CD4-positive, alpha-beta T cell treated with Interleukin-6 at 100 ng/mL for 8 hours (primary cell): ENCODE measurements around the gene TCOF1.

Experiments
- DNase-seq: peaks from one replicate; pipeline ENCODE4 v3.0.0-alpha.2; 2020; ENCODE audit warnings: mixed read lengths, low spot score

TCOF1 gene

DNA sequence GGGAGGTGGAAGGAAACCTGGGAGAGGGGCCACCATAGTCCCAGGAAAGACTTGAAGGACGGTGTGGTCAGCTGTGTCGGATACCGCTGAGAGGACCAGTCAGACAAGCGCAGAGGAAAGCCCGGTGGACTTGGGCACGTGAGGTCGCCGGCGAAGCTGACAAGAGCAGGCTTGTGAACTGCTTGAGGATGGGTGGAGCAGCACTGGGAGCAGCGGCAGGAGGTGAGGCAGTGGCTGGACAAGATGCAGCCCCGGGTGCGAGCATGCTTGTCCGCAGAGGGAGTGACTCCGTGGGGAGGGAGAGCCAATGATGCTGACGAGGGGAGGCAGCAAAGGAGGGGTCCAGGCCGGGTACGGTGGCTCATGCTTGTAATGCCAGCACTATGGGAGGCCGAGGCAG, 73.6 kb downstream of the TCOF1 start:
- no peak for DNase-seq

GRCh38 chr5:150431574-150431973, 74.1 kb downstream of the TCOF1 start:
- no peak for DNase-seq

- no peak for DNase-seq
These were observed 77.0 kb downstream of the TCOF1 start for GRCh38 chr5:150434464-150434863.

GRCh38 chr5:150436141-150436680, 78.7 kb downstream of the TCOF1 start:
- peak; percentile 90 for DNase-seq

DNA sequence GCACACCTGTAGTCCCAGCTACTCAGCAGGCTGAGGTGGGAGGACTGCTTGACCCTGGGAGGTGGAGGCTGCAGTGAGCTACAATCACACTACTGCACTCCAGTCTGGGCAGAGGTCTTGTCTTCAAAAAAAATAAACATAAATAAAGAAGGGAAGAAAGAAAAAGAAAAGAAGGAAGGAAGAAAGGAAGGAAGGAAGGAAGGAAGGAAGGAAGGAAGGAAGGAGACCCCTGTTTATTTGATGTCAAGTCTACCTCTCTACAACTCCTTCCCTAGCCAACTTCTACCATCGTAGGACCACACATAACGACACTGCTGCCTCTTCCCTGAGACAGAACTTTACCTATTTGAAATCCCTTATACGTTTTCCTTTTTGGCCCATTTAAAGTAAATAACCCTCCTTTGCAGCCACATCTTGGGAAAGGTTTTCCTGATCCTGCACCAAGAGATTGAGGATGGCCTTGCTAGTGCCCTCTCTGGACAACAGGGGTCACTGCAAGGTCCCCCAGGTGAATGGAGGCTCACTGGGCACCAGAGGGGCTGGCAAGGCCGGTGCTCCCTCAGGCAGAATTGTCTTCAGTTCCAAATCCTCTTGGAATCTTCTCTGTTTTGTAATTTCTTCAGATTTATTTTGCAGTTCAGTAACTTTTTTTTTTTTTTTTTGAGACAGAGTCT, 81.5 kb downstream of the TCOF1 start:
- no peak for DNase-seq

GRCh38 chr5:150440948-150441812, 83.7 kb downstream of the TCOF1 start:
- no peak for DNase-seq

DNA sequence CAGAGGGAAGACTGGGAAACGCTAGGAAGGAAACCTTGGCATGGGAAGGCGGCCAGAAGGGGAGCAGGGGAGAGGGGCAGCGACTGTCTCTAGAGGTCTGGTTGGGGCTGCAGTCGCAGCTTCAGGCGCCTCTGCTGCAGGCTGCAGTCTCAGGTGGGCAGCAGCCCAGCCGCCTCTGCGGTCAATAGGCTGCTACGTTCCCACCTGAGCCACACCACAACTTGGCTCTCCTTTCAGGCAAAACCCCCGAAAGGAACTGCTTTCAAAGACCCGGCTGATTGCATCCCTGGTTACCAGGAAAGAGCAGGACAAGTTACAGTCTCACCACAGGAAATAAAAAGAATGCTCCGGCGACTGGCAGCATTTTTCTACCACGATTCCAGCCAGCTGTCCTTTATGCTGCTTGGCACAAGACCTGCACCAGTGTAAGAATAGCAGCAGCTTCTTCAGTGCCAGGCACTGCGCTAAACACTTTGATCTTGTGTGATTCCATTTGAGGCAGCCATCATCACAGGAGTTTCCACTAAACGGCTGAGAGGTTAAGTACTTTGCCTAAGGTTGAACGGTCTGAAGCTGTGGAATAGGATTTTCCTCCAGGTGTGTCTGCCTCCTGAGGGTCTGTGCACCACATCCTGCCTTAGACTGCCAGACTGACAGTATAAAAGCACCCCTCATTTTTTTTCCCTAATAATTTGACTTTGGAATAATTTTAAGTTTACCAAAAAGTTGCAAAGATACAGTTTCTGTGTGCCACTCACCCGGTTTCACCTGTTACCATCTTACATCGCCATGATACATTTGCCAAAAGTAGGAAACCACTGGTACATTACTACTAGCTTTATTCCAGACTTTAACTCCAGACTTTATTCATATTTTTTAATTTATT, 84.6 kb downstream of the TCOF1 start:
- no peak for DNase-seq

DNA sequence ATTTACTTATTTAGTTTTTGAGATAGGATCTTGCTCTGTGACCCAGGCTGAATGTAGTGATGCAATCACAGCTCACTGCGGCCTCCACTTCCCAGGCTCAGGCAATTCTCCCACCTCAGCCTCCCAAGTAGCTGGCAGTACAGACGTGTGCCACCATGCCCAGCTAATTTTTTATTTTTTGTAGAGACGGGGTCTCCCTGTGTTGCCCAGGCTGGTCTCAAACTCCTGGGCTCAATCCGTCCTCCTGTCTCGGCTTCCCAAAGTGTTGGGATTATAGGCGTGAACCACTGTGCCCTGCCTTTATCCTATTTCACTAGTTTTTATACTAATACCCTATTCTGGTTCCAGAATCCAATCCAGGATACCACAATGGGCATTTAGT, 85.2 kb downstream of the TCOF1 start:
- no peak for DNase-seq

DNA sequence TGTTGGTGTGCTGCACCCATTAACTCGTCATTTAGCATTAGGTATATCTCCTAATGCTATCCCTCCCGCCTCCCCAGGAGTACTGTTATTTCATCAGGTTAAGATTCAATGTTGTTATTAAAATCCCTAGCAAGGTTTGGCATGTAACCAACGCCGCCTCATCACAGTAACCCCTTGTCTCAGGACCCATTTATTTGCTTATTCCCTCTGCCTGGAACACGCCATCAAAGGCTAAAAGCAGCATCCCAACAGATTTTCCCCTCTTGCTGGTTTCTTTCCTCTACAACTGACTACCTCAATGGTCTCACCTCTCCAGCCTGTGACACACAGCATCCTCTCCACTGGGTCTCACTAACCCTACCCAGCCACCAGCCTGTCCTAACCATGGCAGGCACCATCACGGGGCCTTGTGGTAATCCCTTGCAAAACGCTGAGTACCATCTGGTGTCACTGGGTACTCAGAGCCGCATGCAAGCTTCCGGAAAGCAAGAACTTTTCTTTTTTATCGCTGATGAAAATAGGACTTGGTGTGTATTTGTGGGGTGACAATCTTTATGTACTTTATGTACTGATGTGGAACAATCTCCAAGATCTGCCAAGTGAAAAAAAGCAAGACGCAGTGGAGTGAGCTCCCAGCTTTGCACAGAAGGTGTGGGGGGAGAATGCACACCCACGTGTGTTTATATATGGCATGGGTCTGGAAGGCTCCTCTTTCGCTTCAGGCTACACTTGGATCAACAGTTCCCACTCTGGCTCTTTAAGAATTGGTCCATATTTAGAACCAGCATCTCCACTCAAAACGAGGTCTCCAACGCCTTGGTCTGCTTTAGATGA, 86.0 kb downstream of the TCOF1 start:
- DNase-seq, result no peak

GRCh38 chr5:150444770-150445169, 87.3 kb downstream of the TCOF1 start:
- no peak for DNase-seq

DNA sequence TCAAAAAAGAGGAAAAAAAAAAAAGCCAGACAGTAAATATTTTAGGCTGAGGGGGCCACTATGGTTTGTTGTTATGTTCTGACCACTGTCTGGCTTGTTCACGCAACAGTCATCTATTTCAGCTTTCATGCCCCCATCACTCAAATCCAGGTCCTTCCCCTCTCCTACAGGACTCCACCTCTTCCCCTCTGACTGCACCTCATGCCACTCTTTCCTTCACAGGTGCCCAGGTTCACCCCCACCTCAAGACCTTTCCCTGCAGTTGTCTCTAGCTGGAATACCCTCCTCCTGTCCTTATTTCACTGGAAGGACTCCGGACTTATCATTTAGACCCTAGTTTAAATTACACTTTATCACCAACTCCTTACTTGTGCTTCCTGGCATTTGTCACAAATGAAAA, 88.6 kb downstream of the TCOF1 start:
- no peak for DNase-seq

DNA sequence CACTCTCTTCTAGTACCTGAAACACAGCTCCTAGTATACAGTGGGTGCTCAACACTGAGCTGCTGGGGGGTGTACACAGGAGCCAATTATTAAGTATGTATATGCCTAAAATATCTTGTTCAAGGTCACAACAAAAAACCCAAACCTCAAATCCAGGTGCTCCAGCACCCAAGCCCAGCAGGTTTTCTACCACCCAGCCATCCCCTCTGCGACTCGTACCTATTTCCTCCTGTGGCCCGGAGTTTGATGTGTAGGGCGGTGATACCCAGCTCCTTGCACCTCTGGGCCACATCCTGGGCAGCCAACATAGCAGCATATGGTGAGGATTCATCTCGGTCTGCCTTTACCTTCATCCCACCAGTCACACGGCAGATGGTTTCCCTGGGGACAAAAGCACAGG, 89.1 kb downstream of the TCOF1 start:
- DNase-seq, result no peak

DNA sequence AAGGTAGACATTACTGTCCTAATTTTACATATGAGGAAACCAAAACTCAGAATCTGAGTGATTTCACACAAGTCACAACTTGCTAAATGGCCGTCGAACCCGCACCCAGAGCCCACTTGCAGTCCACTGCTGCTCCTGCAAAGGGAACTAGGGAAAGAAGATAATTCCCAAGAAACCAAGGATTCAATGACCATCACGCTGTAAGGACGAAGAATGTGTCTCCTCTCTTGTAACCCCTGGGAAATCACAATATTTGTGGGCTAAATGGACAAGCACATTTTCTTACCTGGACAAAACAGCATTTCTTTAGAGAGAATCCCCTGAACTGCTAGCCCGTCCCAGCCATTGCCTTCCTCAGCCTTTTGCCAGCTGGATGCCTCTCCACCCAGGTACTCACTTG, 89.7 kb downstream of the TCOF1 start:
- no peak for DNase-seq

- no peak for DNase-seq
These were observed 90.8 kb downstream of the TCOF1 start for GRCh38 chr5:150448334-150448733.

DNA sequence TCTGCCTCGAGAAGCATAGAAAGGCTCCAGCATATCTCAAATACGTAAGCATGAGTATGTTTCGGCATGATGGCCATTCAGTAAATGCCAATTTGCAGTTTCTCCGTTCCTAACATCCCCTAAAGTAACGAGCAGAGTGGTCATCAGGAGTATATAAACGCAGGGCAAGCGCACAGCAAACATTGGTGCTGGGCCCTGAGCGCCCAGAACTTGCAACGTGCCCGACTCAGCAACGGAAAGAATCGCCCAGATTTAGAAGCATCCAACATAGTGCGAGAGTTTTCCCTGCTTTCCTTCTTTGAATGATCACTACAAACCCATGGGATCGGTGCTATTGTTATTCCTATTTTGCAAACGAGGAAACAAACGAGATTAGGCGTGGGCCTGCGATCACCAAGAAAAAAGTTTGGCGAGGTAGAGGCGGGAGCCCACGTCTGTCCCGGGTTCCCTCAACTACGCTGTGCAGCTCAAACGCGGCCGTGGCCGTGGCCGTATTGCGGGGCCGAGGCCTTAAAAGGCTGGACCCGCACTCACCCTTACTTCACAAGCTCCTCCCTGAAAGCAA, 91.5 kb downstream of the TCOF1 start:
- DNase-seq, result no peak
